T47D (cell line): Measurements from ENCODE around the gene EVA1A.

Source experiments
- DNase-seq, 2 experiments: peaks; one replicate each; pipeline versions ENCODE4 v3.0.0 to v3.0.0-alpha.2; 2011 to 2012; ENCODE audit warnings: low read depth in 1 of 2, low spot score in 1 of 2
- JUND ChIP-seq: IDR thresholded peaks from 2 replicates; pipeline ENCODE4 v1.6.1; 2012; ENCODE audit warnings: low read depth
- in situ Hi-C: cut with HindIII; loops from 2 replicates; pipeline ENCODE4 v1.10.0; 2016; ENCODE audit warnings: low sequenced_read_pairs, low pct_unique_long_range_greater_than_20kb

Gene EVA1A, protein sequence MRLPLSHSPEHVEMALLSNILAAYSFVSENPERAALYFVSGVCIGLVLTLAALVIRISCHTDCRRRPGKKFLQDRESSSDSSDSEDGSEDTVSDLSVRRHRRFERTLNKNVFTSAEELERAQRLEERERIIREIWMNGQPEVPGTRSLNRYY

DNA sequence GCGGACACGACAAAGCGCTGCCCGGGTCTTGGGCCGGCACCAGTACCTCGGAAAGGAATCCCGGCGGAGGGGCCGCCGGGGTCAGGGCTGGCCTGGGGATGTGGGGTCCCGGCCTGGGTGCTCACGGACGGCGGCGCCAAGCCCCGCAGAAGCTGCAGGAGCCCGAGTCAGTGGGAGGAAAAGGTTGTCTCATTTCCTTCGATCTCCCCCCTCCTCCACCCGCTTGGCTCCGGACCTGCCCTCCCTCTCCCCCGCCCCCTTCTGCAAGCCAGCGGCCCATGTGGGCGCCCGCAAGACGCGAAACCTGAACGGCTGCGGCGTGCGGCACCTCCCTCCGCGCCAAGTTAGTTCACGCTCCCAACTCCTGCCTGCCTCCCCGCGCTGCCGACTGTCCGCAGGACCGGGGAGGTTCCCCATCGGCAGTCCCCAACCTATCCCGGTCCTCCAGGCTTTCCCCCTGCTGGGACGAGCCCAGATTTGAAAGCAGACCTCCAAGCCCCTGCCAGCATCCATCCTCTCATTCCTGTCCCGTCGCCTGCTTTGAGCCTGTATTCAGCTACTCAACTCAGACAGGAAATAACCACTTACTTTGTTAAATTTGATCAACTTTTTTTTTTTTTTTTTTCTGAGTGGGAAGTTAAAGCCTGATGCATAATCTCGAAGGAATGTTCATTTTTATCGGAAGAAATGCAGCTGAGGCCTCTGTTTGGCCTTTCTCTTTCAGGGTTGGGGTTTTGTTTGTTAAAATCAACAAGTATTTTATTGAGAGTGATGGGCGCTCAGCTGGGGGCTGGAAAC lies at the start of gene EVA1A:
TSS of gene EVA1A (minus strand) at position 172 of the 798 bp plus-strand sequence. CDS start 42,799 bp downstream, outside the sequence.
- in situ Hi-C loops: no loop called here
- TF ChIP-seq JUND: no peak
- no peak for DNase-seq

DNA sequence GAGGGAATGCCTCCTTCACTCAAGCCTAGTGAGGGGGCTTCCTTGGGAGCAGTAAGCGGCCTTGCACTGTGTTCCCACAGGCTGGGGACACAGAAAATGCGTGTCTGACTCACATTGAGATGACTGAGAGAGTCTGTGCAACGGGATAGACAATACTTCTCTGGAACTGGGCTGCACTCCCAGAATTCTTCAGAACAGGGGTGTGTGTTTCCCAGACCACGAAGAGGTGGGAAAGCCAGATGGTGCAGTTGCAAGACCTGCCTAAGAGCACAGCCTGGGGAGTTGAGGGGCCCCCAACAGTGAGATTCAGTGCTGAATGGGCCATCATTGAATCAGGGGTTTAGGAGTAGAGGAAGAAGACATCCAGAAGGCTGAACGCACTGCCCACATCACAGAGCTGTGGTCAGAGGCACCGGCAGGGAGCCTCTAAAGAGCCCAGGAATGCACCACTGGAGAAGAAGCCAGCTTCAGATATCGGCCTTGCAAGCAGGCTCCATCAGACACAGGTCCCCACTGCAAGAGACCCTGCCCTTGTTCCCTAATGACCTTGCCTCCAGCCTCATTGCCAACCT lies 49.3 kb upstream of the EVA1A start:
- in situ Hi-C loops: no loop called here
- TF ChIP-seq JUND: no peak
- DNase-seq: no peak

DNA sequence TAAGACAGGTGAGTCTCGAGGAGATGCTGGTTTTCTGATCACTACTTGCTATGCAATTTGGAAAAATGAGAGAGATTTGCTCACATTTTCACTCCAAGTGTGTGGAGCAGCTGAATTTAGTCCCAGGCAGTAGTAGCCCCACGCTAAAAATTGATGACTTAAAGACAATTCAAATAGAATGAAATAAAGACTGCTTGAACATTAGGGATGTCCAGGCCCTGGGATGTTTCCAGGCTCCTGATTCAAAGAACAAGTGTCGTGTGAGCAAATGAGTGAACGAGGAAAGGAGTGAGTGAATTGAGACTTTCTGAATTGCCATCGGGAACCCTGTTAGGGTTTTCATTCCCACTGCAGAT lies 48.6 kb upstream of the EVA1A start:
- no peak for TF ChIP-seq JUND
- in situ Hi-C loops: no loop called here
- no peak for DNase-seq

DNA sequence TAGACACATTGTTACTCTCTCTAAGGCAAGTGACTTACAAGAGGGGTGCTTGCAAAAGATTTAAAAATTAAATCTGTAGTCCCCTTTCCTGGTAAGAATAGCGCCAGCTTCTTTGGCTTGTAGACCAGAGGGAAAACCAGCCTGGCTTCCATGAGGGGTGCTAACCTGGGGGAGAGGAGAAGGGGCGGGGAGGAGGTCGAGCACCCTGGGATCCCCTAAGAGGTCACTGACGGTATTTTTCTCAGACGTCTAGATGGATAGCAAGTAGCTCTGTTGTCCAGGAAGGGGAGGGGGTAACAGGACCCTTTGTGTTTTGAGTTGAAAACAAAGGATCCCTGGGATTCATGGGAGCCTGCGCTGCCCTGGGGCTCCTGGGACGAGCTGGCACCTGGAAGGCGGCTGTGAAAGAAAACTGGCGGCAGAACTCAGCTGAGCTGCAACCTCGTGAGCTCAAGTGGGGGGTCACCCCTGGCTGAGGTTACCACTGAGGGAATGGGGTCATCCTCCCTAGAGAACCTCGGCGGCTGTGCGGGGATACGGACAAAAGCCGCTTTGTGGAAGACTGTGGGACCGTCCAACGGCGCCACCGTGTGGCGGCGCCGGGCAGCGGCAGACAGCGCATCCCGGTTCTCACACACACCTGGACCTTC lies 48.1 kb upstream of the EVA1A start:
- peak; percentile 54 to 64 for DNase-seq
- no peak for TF ChIP-seq JUND
- in situ Hi-C loops: no loop called here

DNA sequence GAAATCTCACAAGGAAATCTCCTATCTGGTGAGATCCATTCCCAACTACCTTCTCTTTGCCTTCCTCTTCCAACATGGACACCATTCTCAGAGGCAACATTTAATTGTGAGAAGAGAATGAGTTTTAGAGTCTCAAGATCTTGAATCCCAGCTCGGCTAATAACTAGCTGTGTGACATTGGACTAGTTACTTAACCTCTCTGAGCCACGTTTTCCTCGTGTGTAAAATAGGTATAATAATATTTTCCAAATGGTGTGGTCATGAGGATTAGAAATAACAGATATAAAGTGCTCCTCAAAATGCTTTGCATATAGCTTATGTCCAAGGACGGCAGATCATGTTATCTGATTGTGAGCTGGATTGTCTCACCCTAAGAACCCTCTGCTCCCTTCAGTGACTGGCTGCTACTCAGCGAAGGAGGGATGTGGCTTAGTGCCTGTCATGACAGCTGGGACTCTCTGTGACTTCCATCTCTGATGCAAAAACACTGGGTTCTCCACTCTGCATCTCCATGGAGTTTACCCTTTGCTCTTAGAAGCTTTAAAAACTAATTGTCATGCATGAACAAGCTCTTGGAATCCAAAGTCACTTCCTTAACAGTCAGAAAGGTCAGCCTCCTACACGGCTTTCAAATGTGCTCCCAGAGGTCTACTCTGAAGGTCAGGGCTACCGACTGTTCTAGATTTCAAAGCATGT lies 47.4 kb upstream of the EVA1A start:
- DNase-seq: no peak
- no peak for TF ChIP-seq JUND
- in situ Hi-C loops: no loop called here

DNA sequence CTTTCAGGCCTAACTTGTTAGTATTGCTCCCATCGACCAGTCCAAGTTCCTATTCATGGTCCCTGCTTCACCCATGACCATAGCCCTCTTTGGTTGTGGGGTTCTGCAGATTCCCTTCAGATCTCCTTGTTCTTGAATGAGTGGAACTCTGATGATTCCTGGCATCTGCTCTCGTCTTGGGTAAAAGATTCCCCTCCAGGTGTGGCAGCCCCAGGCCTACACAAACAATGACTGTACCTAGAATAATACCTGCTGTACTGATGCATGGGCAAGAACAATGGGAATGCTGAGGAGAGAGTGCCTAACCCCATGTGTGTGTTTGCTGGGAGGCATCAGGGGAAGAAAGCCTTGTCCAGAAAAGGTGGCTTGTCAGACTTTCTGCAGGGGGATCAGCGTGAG lies 46.7 kb upstream of the EVA1A start:
- no peak for TF ChIP-seq JUND
- in situ Hi-C loops: no loop called here
- DNase-seq: no peak

DNA sequence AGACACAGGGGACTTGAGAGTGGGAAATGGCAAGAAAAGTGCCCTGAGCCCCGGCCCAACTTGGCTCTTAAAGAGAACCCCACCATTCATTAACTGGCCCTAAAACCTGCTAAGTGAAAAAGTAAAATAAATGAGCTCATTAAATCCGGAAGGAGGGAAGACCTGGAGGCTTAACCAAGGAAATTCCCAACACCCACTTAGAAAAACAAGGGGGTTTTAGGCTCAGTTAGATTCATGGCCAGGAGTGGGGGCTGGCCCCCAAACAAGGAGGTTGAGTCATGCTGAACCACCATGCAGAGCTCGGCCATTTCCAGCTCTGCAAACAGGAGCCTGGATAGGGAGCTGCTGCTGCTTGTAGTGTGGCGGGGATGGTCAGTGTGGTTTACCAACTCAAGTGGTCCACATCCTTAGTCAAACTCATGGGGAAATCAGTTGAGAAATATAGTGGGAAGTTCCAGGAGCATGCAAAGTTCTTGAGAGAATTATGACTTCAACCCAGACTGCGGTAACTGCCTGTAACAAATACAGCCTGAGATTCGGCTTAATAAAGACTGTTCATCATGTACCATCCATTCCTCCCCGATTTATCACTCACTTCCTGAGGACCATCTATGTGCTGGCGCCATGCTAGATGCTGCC lies 46.1 kb upstream of the EVA1A start:
- DNase-seq: no peak
- TF ChIP-seq JUND: no peak
- in situ Hi-C loops: no loop called here

DNA sequence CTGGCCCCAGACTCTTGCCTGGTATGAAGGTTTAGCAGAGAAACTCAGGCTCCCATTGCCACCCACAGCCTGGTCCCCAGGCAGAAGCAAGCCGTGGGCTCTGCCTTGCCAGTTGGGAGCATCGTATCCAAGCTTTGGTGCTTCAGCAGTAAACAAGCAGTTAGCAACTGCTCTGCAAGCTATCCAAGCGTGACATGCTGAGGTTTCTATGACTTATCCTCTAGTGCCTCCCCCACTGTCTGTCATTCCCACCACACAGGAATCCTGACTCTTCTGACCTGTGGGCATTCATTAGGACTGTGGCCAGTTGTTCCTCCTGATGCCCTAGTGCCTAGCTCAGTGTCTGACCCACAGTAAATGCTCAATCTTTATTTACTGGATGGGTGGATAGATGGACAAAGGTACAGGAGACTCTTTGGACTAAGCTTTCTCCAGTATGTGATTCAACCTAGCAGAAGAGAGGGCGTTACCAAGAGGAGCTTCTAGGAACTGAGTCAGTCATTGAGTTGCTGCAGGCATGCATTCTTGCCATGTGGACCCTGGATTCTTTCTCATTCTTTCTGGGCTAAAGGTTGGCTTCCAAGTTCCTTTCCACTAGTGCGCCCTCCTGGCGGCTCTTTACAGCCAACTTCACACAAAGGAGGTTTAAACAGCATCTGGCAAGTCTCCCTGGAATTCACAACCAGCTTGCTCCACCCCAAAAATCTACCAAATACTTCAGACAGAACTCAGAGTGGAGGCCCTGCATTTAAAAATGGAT lies 45.2 kb upstream of the EVA1A start:
- peak in 1 of 2 experiments; percentile 46 for DNase-seq
- in situ Hi-C loops: no loop called here
- TF ChIP-seq JUND: no peak

DNA sequence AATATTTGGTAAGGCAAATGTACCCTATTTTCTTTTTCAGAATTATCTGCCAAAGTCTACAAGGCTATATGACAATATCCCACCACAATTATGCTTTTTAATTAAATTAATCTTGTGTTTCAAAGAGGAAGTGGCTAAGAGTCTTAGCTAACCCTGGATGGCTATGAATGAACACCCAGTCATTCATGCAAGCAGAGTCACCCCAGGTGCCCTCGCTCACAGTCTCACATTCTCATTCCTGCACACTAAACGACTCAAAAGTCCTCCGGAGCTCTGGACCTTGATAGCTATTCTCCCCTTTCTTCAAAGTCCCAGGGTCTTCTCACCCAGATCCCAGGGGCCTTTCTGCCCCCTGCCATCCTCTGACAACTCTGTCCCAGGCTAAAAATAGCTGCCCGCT lies 43.7 kb upstream of the EVA1A start:
- no peak for TF ChIP-seq JUND
- DNase-seq: no peak
- in situ Hi-C loops: no loop called here

DNA sequence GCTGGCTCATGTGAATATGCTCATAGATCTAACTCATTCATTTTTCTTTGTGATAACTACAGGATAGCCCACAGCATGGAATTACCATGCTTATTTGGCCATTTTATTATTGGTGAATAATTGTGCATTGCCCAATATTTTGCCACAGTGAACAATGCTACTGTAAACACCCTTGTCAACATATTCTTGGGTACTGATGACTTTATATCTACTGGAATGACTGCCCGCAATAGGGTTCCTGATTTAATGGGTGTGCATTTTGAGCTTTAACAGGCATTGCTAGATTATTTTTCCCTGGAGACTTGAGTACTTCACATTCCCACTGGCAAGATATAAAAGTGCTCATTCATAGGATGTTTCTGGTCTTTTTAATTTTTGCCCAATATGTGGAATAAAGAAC lies 42.7 kb upstream of the EVA1A start:
- in situ Hi-C loops: no loop called here
- no peak for DNase-seq
- no peak for TF ChIP-seq JUND

DNA sequence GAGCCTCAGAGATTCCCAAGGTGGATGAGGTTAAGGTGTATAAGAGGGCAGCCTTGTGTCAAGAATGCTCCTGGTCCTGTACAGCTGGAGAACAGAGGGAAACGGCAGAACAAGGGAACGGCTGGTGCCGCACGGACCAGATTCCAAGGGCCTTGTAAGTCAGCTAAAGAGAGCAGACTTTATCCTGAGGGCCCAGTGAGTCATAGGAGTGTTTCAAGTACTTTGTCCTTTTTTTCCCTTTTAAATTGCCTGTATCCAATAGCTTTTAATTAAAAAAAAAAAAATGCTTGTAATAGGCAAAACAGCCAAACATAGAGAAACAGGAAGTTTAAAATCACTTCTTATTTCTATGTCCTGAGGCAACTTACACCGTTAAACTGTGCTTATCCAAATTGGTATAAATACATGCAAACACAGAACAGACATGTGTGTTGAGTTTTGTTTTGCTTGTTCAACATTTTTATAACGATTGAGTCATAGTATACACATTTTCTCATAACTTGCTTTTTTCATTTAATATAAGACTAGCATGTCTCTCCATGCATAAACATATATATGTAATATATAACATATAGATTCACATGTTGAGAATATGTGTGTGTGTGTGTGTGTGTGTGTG lies 42.1 kb upstream of the EVA1A start:
- DNase-seq: no peak
- in situ Hi-C loops: no loop called here
- no peak for TF ChIP-seq JUND
